GM18505 (cell line): Measurements from ENCODE around the gene FAM131C.
"Not testable (repeated sequence)": the region's sequence is repeated elsewhere in the genome, so short reads cannot be mapped to it uniquely, and the experiment has no call there.

ENCODE experiments used
- ATAC-seq: cut with Tn5 transposase; IDR thresholded peaks from one replicate; pipeline ENCODE4 v1.9.1; 2021; ENCODE audit not compliant: unreplicated experiment
- POLR2A ChIP-seq: IDR thresholded peaks from 4 replicates; pipeline ENCODE4 v1.6.1; 2011; ENCODE audit warnings: borderline replicate concordance; ENCODE audit not compliant: insufficient read depth, insufficient read length; ENCODE audit errors: extremely low read depth

Gene FAM131C

GRCh38 chr1:16068356-16069270, 4.8 kb downstream of the FAM131C start:
- no peak for TF ChIP-seq POLR2A
- ATAC-seq = no peak

DNA sequence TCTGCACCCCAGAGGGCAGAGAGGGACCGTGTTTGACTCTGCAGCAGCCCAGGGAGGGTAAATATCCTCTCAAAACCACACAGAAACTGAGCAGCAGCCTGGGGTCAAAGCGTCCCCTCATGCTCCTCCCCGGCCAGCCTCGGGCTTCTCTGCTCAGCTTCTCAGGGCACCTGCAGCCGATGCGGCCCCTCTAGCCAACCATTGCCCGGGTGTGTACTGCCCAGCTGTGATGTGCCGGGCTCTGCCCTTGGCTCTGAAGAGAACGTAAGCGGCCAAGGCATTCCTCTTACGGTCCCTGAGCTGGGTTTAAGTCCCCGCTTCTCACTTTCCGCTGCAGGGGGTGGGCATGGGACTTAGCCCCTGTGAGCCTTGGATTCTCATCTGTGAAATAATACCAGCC, 5.5 kb downstream of the FAM131C start:
- ATAC-seq = no peak
- no peak for TF ChIP-seq POLR2A

GRCh38 chr1:16067127-16067768, 6.2 kb downstream of the FAM131C start:
- TF ChIP-seq POLR2A = no peak
- ATAC-seq = no peak

DNA sequence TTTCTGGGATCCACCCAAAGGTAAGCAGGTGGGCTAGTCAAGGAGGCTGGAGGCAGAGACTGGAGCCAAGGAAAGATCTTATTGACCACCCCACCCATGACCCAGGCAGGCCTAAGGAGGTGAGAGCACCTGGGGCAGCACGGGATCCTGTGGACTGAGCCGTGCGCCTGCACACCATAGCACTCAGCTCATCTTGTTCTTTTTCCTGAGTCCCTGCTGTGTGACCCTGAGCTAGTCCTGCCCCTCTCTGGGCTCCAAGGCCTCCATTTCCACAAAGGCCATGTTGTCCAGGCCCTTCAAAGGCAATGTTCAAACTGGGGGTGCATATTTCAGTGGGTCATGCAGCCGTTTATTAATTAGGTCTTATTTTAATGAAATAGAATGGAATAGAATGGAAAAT, 7.2 kb downstream of the FAM131C start:
- TF ChIP-seq POLR2A = no peak
- no peak for ATAC-seq

DNA sequence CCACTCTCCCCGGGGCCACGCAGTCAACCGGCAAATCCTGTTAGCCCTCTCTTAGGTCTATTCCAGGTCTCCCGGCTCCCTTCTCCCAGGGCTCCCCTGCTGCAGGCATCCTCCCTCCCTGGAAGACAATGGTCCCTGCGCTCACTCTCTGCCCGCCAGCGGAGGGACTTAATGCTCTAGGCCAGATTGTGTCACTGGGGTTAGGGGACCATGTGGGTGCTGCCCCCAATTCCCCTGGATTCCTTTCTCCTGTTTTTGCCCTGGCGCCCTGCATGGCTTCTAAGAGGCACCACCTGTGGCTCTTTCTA, 8.2 kb downstream of the FAM131C start:
- no peak for TF ChIP-seq POLR2A
- ATAC-seq = no peak

DNA sequence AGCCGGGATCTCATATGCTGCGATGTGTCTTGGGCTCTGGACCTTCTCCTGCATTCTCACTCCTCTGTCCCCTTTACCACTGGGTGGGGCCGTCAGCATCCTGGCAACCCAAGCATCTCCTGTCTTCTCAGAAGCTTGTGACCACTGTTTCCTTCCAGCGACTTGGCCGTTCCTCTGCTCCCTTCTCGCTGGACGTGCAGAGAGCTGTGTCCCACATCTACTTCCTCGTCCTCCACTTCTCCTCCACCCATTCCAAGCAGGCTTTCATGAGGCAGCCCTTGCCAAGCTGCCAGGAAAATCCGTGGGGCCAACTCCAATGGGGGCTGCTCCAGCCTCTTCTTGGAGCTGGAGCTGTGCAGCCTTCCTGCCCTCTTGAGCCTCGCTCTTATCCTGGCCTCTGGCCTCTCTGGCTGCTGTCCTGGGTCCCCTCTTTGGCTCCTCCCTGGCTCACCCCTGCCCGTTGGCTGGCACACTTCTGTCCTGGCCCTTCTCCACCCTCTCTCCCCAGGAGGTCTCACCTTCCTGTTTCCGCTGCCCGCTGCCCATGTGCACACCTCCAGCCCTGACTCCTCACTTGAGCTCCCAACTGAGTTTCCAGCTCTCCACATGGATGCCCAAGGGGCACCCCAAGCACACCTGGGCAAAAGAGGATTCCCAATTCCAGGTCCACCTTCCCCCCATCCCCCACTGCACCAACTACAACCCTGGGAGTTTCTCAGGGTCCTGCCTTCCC, 8.7 kb downstream of the FAM131C start:
- ATAC-seq = no peak
- TF ChIP-seq POLR2A = no peak

GRCh38 chr1:16063921-16064320, 9.5 kb downstream of the FAM131C start:
- TF ChIP-seq POLR2A = no peak
- no peak for ATAC-seq

GRCh38 chr1:16063226-16063829, 10.1 kb downstream of the FAM131C start:
- no peak for ATAC-seq
- no peak for TF ChIP-seq POLR2A

GRCh38 chr1:16062687-16063075, 10.8 kb downstream of the FAM131C start:
- not testable (repeated sequence) for ATAC-seq

DNA sequence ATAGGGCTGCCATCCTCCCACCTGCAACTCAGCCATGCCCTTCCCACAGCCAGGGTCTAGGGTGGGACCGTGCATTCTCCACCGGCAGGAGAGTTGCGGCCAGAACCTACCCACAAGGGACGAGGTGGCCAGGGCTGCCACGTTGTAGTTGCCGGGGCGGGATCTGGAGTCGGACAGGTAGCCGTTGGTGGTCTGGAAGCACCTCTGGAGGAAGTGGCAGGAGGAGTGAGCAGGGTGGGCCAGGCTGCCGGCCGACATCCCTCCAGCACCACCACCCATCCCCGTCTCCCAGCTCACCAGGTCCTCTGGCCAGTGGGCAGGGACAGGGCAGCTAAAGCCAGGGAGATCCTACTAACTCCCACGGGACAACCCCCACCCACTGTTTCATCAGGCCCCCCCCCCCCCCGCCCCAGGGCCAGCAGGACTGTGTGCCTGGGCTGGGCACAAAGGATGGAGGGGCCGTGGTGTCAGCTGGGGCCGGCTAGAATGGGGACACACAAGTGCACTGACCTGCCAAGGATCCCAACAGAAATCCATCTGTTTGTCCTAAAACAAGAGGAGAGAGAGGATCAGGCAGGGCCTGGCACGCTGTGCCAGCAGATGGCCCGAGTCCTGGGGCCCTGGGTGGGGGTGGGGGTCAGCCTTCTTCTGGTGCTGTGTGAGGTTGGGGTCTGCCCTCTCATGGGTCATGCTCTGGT, 11.3 kb downstream of the FAM131C start:
- not testable (repeated sequence) for ATAC-seq

DNA sequence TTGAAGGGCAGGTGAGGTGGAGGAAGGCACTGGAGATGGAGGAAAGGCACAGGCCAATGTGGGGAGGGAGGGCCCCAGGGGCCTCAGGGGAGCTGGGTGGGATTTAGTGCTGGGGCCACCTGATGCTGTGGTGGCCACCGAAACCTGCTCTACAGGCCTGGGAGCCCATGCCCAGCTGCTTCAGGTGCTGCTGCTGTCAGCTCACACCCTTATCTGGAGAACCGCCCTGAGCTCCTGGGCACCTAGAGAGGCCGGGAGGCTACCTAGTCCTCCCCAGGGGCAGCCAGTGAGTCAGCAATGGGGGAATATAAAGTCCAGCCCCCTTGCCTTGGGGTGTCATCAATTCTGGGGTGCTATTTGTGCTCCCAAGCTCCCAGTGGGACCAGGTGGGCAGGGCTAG, 12.2 kb downstream of the FAM131C start:
- ATAC-seq = no peak
- TF ChIP-seq POLR2A = no peak

GRCh38 chr1:16058394-16059120, 14.9 kb downstream of the FAM131C start:
- ATAC-seq = not testable (repeated sequence)

DNA sequence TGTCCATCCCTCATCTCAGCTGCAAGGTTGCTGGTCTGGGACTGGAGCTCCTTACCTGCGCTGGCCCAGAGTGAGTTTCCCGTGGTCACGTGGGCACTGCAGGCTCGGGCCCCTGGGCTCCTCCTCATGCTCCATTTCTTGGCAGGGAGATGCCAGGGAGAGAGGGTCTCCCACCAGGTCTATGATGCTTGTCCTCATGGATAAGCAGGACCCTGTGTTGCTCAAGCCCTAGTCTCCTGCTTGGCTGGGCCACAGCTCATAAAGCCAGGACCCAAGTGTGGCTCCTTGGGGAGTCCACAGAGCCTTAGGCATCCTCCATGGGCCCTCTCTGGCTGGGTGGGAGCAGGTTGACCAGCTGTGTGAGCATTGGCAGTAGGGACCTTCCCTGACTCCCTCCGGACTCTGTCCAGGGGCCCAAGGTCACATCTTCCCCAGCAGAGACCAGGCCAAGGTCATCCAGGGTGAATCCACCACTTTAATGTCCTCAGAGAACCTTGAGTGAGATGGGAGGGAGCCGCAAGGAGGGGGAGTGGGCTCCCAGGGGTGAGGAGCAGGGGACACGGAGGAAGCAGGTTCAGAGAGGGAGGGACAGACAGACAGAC, 16.0 kb downstream of the FAM131C start:
- ATAC-seq = not testable (repeated sequence)

GRCh38 chr1:16056521-16056912, 16.9 kb downstream of the FAM131C start:
- ATAC-seq = not testable (repeated sequence)
